ENCODE measurements around the gene ATF2.
"Not testable (repeated sequence)": the region's sequence is repeated elsewhere in the genome, so short reads cannot be mapped to it uniquely, and the experiment has no call there.

The ATF2 gene

DNA sequence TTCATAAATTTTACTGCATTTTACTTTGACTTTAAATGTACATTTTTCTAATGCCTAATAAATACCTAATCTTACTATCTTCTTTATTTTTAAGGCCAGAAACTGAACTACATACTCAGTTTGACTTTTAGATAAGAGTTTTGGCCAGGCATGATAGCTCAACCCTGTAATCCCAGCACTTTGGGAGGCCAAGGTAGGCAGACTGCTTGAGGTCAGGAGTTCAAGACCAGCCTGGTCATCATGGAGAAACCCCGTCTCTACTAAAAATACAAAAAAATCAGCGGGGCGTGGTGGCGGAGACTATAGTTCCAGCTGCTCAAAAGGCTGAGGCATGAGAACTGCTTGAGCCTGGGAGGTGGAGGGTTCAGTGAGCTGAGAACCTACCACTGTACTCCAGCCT, 9.1 kb downstream of the ATF2 start:
- DNase-seq, result no peak

DNA sequence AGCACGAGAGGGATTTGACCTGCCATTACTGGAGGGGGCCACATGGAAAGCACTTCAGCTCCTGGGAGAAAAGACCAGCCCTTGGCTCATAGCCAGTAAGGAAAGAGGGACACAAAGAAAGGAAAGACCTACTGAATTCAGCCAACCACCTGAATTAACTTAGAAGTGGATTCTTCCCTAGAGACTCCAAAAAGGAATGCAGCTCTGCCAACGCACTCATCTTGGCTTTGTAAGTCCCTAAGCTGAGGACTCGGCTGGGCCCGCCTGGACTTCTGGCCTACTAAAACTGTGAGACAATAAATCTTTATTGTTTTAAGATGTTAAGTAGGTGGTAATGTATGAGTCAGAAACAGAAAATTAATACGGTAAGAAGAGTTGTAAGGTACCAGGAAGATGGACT, 11.5 kb downstream of the ATF2 start:
- DNase-seq, result no peak

DNA sequence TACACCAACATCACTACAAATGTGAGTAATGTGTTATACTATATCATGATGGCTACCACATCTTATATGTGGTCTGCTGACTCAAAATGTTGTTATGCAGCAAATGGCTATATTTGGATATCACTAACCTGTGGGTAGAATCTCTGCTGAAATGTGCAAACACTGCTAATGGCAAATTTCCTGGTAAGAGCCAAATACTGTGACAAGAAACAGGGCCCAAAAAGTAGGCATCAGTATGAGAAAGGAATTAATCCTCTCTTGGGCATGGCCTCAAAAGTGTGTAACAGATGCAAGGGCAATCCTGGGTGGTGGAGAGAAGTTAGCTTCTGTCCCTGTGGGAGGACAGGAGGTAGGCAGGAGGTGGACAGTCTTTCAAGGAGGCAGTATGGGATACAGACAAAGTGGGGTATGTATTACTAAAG, 13.3 kb downstream of the ATF2 start:
- DNase-seq, result no peak

DNA sequence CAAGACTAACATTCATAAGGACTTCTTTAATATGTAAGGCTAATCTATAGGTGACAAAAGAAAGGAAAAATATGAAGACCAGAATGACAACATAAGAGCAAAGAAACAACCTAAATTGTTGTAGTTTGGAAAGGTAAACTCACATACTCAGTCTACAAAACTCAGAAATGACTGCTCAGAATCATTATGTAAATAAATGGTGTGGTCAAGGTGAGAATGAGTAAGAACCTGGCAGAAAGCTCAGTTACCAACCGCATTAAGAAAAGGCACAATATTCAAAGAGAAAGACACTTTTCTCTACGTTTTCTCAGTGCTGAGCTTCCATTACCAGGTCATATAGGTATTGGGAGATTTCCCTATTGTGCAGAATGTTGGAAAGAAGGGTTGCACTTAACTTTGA, 15.8 kb downstream of the ATF2 start:
- no peak for DNase-seq

DNA sequence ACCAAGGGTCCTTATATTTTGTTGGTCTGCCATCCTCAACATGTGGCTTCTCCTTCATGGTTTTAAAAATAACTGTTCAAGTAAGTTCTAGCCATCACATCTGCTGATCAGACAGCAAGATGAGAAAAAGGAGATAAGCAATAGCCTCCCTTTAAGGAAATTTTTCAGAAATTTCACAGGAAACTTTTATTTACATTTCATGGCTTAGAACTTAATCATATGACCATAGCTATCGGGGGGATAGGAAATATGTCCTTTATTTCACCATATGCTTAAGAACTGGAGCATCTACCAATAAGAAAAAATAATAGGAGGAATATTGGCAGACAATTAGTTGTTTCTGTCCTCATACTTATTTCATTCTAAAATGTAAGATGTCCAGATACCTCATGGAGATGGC, 16.2 kb downstream of the ATF2 start:
- DNase-seq, result no peak

DNA sequence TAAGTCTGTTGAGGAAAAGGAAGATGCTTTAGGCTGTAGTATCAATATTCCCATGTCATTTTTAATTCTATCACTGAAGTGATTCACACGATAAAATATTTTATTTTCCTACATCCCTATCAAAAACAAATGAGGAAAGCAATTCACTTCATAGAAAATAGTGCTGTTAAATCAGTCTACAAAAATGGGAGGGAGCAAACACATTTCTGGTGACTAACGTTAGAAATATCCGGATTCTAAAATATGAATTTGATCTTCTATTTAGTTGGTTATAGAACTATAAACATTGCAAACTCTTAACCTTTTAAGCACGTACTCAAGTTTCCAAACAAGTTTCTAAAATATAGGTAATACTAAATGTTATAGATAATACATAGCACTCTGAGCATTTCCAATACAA, 20.8 kb downstream of the ATF2 start:
- no peak for DNase-seq

DNA sequence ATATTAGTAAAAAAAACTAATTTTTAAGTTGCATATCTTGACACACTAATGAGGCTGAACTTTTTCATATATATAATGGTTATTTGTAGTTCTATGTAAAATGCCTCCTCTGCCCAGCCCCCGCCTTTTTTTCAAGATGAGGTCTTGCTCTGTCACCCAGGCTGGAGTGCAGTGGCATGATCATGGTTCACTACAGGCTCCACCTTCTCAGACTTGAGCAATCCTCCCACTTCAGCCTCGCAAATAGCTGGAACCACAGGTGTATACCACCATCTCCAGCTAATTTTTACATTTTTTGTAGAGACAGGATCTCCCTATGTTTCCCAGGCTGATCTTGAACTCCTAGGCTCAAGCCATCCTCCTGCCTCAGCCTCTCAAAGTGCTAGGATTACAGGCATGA, 24.3 kb downstream of the ATF2 start:
- no peak for DNase-seq

DNA sequence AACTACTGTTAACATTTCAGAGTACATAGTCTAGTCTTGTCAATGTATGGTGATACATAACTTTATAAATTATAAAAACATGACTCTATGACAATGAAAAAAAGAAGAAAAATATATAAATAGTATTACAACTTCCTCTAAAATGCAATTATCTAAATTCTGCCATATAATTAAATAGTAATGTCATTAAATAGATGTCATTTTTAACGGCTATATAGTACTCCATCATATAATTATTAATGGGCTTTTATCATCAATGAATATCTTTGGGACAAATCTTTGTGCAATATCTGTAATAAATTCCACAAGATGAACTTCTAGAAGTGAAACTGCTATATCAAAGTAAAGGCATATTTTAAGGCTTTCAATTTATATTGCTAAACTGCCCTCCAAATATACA, 24.8 kb downstream of the ATF2 start:
- no peak for DNase-seq

DNA sequence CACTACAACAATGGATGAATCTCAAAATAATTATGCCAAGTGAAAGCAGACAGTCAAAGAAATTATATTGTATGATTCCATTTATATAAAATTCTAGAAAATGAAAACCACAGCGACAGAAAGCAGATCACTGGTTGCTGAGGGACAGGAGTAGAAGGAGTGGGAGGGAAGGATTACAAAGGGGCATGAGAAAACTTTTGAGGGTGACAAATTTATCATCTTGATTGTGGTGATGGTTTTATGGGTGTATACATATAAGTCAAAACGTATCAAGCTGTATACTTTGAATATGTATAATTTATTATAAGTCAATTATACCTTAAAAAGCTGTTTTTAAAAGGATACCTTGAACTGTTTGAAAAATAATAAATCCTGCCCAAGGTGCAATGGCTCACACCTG, 27.7 kb downstream of the ATF2 start:
- no peak for DNase-seq

DNA sequence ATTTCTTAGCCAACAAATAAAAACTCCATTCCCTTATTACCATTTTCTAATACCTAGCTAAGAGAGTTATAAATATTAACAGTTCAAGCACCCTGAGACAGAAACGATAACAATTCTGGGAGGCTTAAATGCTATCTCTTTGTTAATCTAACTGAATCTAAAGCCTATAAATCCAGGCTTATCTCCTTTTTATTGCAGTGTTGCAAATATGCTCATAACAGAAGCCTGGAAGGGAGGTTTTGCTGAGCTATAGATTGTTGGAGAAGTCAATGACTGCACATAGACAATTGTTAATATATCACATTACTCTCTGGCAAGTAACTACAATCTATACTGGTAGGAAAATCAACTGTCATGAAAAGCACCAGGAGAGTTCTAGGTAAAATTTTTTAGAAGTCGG, 30.2 kb downstream of the ATF2 start:
- no peak for DNase-seq

DNA sequence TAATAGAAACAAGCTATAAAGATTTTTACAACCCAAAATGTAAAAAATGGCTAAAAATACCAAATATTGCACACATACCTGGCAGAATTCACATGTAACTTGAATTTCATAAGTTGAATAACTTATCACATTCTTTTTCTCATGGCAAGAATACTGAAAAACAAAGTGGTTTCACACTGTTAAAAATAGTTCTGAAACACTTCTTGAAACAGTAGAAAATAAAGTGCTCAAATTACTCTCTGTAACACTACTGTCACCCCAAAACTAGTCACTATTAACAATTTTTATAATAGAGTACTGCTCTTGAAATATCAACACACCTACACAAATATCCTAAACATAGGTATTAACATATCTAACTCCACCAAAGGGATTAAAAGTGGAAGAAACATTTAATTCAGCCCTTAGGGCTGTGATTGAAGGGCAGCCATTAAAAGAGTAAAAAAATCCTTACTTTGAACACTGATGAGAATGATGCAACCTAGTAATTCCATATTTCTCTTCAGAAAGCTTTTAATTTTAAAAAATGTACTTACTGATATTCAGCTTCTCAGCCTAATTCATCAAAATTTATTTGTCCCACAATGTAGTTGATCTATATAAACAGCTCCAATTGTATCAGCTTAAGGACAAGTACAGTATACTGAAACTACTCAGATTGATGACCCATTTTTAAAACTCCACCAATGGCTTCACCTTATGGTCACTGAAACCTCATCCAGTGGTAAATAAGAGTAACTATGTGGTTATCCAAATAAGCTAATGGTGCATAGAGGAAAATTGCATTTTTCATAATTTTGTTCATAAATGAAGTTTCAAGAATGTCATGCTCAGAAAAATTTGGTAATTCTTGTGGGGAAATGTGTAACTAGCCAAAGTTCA, 31.4 kb downstream of the ATF2 start:
- no peak for DNase-seq

DNA sequence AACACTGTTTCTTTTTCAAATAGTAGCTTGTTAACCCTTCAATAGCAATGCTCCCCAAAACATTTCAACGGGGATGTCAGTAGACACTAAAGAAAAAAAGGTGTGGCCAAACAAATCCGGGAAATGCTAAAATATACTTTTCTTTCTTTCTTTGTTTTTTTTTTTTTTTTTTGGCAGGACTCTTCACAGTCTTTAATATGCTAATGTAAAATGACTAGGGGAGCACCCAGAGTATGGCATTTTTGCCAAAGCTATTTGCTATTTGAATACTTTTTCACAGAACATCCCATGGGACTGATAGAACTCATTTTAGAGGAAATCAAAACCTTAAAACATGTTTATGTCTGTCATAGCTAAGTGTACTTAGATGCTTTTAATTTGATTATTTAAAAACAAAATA, 32.1 kb downstream of the ATF2 start:
- DNase-seq, result no peak

DNA sequence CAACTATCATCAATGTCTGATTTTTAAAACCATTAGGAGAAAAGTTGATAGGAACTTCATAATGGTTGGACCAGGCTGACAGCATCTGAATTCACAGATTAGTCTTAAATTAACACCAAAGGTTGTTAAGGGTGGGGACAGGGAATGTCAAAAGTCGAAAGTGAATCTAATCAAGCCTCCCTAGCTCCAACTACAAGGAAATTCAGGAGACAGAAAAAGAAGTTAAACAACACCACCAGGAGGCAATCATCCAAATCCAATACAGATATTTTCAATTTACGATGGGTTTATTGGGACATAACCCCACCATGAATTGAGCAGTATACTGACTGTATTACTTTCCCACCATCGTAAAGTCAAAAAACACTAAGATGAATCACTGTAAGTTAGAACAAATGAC, 32.8 kb downstream of the ATF2 start:
- DNase-seq, result no peak

DNA sequence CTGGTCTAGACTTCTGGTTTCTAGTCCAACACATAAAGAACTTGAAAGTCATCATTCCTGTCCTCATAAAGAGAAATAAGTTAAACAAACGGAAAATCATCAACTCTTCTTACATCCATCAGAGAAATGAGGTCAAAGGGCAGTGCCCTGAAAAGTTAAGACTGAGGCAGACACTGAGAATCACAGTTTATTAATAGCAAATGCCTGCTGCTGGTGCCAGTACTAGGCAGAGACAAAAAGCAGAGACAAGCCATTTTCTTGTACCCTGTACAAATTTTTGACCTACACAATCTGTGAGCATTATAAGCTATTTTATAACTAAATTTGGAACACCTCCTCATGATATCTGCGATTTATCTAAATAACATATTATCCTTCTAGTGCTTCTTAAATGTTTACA, 36.8 kb downstream of the ATF2 start:
- DNase-seq, result no peak

DNA sequence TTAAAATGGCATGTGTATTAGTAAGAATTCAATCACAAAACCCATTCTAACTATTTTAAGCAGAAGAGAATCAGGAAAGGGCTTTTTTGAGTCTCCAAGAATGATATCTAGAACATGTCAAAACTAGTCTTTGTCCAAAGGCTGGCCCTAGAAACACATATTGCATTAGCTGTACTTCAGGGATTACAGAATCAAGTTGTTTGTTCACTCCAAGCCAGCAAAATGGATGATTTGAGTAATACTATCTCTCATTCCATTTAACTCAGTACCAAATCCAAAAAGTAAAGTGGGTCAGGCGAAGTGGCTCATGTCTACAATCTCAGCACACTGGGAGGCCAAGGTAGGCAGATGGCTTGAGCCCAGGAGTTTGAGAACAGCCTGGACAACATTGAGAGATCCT, 41.3 kb downstream of the ATF2 start:
- DNase-seq, result no peak

DNA sequence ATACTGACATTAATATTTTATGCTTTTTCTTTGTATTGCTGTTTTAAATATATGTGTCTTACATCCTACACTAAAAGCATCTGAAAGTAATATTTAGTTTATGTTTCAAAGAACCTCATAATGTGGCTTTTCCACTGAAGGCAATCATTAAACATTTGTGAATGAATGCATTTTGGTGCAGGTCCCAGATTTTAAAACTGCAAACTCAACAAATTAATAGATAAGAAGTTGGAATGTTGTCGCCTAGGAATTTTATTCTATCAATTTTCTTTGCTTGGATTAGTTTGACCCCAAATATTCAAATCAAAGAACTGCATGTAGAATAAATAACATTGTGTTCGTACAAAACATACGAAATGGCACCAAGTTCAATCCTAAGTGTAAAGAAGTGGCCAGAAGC, 44.7 kb downstream of the ATF2 start:
- no peak for DNase-seq

DNA sequence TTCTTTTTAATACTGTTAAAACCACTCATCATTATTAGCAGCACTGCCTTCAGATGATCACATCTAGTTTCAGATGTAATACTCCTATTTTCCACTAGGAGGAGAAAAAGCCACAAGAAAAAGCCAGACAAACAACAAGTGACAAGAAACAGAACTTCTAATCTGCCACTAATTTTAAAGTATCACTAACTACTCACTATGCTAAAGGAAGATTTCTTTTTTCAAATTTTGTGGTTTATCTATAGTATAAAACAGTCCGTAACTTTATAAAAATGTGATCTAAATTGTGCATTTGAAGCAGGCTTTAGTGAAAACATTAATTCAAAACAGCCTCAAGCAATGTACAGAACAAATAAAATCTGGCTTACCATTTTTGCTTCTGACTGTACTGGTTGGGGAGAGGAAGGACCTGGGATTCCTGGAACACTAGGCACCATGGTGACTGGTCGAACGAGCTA, 56.8 kb downstream of the ATF2 start:
- DNase-seq, result no peak

DNA sequence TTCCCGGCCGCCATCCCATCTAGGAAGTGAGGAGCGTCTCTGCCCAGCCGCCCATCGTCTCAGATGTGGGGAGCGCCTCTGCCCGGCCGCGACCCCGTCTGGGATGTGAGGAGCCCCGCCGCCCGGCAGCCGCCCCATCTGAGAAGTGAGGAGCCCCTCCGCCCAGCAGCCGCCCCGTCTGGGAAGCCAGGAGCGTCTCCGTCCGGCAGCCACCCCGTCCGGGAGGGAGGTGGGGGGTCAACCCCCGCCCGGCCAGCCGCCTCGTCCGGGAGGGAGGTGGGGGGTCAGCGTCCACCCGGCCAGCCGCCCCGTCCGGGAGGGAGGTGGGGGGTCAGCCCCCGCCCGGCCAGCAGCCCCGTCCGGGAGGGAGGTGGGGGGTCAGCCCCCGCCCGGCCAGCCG, 59.9 kb downstream of the ATF2 start:
- DNase-seq, result not testable (repeated sequence)

DNA sequence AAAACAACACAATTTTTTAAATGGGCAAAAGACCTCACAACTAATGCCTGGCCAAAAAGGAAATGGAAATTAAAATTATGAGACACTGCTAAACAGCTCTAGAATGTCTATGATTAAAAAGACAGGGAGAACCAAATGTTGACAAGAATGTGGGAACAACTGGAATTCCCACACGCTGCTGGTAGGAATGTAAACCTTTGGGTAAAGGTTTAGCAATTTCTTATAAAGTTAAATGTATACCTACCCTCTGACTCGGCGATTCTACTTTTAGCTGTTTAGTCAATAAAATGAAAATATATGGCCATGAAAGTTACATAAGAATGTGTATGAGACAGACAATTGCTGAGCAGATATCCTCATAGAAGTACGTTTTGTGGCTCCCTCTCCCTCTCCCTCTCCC, 60.9 kb downstream of the ATF2 start:
- DNase-seq, result no peak

DNA sequence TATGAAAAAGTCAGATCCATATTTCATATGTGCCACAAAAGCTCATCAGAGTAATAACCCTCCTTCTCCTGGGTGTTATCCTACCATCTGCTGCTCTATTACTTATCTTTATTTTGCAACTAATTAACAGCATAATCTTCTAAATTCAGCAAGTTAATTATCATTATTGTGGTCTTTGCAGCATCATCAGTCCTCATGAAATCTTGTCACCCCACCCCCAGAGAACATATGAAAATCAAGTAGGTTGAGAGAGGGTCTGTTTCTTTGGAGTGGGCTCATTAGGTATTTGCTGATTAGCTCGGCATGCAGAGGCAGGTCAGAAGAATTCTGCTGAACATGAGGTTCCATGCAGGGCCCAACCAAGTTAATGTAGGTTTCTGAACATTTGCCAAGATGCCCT, 64.8 kb downstream of the ATF2 start:
- DNase-seq, result no peak

DNA sequence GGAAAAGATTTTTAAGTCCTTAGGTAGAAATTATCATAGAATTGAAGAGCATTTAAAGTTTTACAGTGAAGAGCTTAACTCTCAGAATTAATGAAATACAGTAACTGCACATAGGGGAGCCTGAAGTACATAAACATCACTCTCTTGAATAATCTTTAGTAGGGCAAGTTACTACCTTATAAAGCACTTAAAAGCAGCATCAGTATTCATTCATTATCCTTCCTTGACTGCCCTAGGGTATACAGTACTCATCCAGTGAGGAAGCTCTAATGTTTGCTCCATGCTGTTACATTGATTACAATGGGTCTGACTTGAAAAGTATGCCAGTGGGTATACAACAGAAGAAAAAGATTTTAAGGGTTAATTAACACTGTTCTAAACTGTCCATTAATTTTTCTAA, 66.5 kb downstream of the ATF2 start:
- no peak for DNase-seq

DNA sequence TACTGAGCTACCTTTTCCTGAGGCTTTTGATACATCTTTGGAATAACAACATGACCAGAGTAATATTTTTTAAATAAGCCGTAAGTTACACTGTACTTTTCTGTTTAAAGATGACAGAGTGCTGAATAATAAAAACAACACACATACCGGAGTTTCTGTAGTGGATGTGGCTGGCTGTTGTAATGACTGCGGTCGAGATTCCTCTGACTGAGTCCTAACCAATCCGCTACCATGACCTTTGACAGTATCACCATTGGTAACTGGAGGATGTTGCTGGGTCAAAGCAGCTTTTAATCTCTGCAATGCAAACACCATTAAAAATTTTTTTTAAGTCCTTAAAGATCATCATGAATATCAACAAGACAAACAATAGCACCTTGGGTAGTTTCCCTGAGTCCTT, 70.7 kb downstream of the ATF2 start:
- DNase-seq, result no peak

DNA sequence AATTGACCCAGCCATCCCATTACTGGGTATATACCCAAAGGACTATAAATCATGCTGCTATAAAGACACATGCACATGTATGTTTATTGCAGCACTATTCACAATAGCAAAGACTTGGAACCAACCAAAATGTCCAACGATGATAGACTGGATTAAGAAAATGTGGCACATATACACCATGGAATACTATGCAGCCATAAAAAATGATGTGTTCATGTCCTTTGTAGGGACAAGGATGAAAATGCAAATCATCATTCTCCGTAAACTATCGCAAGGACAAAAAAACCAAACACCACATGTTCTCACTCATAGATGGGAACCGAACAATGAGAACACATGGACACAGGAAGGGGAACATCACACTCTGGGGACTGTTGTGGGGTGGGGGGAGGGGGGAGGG, 83.9 kb downstream of the ATF2 start:
- not testable (repeated sequence) for DNase-seq

DNA sequence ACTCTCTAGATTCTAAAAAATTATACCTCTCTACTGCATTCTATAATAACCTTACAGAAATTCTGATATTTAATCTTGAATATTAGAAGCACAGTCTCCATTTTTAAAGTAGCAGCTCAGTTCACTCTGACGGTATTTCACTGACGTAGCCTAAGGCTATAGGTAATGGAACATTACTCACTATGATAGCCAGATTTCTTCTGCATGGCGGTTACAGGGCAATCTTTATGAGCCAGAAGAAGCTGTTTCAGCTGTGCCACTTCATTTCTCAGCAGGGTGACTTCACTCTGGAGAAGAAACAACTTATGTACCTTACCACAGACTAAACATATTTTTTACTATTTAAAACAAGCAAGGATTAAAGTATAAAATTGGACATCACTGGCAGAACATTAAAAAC, 87.5 kb downstream of the ATF2 start:
- no peak for DNase-seq

DNA sequence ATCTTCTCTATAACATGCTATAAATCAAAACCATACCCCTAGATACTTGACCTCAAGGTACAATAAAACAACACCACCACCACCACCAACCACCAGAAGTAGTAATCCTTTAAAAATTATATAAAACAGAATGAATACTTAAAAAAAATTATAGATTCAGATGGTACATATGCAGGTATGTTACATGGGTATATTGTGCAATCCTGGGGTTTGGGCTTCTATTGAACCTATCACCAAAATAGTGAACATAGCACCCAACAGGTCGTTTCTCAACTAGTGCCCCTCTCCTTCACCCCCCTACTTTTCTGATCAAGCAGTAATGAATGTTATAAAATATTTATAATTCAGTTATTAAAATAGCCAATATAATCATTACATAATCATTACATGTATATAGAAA, 91.7 kb downstream of the ATF2 start:
- no peak for DNase-seq

Measured in left hindlimb (tissue), 1 donor.